Measurements from ENCODE around the gene FNTB. TPM values are rescaled to one million over a fixed set of nuclear protein-coding genes. Genes with fewer than 3 reads are reported as not detected.

FNTB gene
- total RNA-seq, 2 donors from 2014 or later: 24.7 to 47.1 TPM

- Mint-ChIP-seq H3K27ac (peak within 1 kb of the TSS; percentile 90), H3K9me3 (no peaks in the 10 kb centered on the region), H3K36me3 (ENCODE audit: low read depth) (peaks cover 46% of the 10 kb centered on the region), H3K4me1 (peaks cover 20% of the 10 kb centered on the region), H3K4me3 (peak within 1 kb of the TSS; percentile 84), H3K27me3 (no peaks in the 10 kb centered on the region)
- peak; percentile 97 for ATAC-seq (replicated peaks)
Observed at GRCh38 chr14:65102441-65103149, 115.9 kb downstream of the FNTB start, which contains the start of gene MAX. Gene MAX (minus strand): TSS chr14:65102517. CDS start chr14:65102339, 178 bp downstream.

GRCh38 chr14:65103150-65103760, 116.6 kb downstream of the FNTB start:
- no peaks in the 10 kb centered on the region for H3K9me3 Mint-ChIP-seq

DNA sequence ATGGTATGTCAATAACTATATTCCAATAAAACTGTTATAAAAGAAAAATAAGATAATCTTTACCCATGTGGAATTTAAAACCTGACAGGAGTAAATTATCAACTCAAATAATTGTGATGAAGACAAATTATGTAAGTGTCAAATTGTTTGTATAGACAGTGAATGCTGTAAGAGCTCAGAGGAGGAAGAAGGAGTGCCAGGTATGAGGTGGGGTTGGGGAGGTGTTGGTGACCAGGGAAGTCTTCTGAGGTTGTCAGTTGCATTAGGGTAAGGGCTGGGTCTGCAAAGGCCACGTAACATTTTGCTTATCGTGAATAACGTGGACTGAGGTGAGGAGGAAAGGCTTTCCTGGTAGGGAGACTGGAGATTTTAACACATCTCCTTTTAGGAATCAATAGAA, 118.1 kb downstream of the FNTB start:
- H3K27ac Mint-ChIP-seq: no peak overlapping the region
- H3K36me3 Mint-ChIP-seq (ENCODE audit: low read depth): peaks cover 24% of the 10 kb centered on the region
- H3K27me3 Mint-ChIP-seq: no peaks in the 10 kb centered on the region
- no peaks in the 10 kb centered on the region for H3K9me3 Mint-ChIP-seq
- no peak for ATAC-seq (replicated peaks)
- H3K4me3 Mint-ChIP-seq: no peak overlapping the region
- H3K4me1 Mint-ChIP-seq: peaks cover 7% of the 10 kb centered on the region

More at GRCh38 chr14:65103150-65103760, 116.6 kb downstream of the FNTB start:
- H3K36me3 Mint-ChIP-seq (ENCODE audit: low read depth): peaks cover 39% of the 10 kb centered on the region
- no peak for ATAC-seq (replicated peaks)
- H3K4me3 Mint-ChIP-seq: peak overlapping the region; percentile 84
- no peak overlapping the region for H3K27ac Mint-ChIP-seq
- H3K27me3 Mint-ChIP-seq: no peaks in the 10 kb centered on the region
- H3K4me1 Mint-ChIP-seq: peaks cover 17% of the 10 kb centered on the region

- H3K4me3 Mint-ChIP-seq: no peak overlapping the region
- ATAC-seq (replicated peaks): no peak
- H3K27me3 Mint-ChIP-seq: no peaks in the 10 kb centered on the region
- no peak overlapping the region for H3K27ac Mint-ChIP-seq
- no peaks in the 10 kb centered on the region for H3K9me3 Mint-ChIP-seq
- H3K4me1 Mint-ChIP-seq: no peaks in the 10 kb centered on the region
- peaks cover 8% of the 10 kb centered on the region for H3K36me3 Mint-ChIP-seq (ENCODE audit: low read depth)
Observed at GRCh38 chr14:65106316-65106715, 119.6 kb downstream of the FNTB start.

GRCh38 chr14:65106736-65107135, 120.0 kb downstream of the FNTB start:
- H3K4me3 Mint-ChIP-seq: no peak overlapping the region
- no peaks in the 10 kb centered on the region for H3K4me1 Mint-ChIP-seq
- H3K36me3 Mint-ChIP-seq (ENCODE audit: low read depth): peaks cover 7% of the 10 kb centered on the region
- H3K27me3 Mint-ChIP-seq: no peaks in the 10 kb centered on the region
- no peak for ATAC-seq (replicated peaks)
- no peaks in the 10 kb centered on the region for H3K9me3 Mint-ChIP-seq
- H3K27ac Mint-ChIP-seq: no peak overlapping the region

GRCh38 chr14:65107200-65107599, 120.5 kb downstream of the FNTB start:
- H3K4me3 Mint-ChIP-seq: no peak overlapping the region
- no peak overlapping the region for H3K27ac Mint-ChIP-seq
- no peaks in the 10 kb centered on the region for H3K9me3 Mint-ChIP-seq
- H3K27me3 Mint-ChIP-seq: no peaks in the 10 kb centered on the region
- ATAC-seq (replicated peaks): no peak
- no peaks in the 10 kb centered on the region for H3K4me1 Mint-ChIP-seq
- peaks cover 4% of the 10 kb centered on the region for H3K36me3 Mint-ChIP-seq (ENCODE audit: low read depth)

- H3K36me3 Mint-ChIP-seq (ENCODE audit: low read depth): no peaks in the 10 kb centered on the region
- no peaks in the 10 kb centered on the region for H3K27me3 Mint-ChIP-seq
- H3K4me3 Mint-ChIP-seq: no peak overlapping the region
- ATAC-seq (replicated peaks): no peak
- no peaks in the 10 kb centered on the region for H3K9me3 Mint-ChIP-seq
- H3K4me1 Mint-ChIP-seq: no peaks in the 10 kb centered on the region
- no peak overlapping the region for H3K27ac Mint-ChIP-seq
Observed at GRCh38 chr14:65109357-65109756, 122.7 kb downstream of the FNTB start.

DNA sequence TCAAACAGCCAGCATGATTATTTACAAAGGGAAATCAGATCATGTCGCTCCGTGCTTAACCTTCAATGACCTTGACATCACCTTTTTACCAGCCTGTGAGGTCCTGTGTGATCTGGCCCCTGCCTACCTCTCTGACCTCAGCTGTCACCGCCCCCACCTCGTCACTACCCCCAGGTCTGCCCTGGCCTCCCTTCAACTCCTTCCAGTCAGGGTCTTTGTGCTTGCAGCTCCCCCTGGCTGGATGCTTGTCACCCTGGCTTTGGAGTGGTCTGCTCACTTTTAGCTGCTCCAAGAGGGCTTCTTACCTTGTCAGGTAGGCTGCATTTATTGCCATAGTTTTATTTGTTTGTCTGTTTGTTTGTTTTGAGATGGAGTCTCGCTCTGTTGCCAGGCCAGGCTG, 123.8 kb downstream of the FNTB start:
- Mint-ChIP-seq H3K27ac (no peak overlapping the region), H3K4me1 (no peaks in the 10 kb centered on the region), H3K9me3 (no peaks in the 10 kb centered on the region), H3K4me3 (no peak overlapping the region), H3K36me3 (ENCODE audit: low read depth) (no peaks in the 10 kb centered on the region), H3K27me3 (no peaks in the 10 kb centered on the region)
- ATAC-seq (replicated peaks): no peak

Other genes starting within 250 kb of the FNTB start
- under 1 TPM; 0.15 to 0.29 TPM for gene SPTB, start 107.0 kb upstream of the FNTB start, total RNA-seq
- gene CHURC1, start 72.4 kb upstream of the FNTB start, total RNA-seq: 10 to 100 TPM; 53.8 to 56.0 TPM
- not detected for gene GPX2, start 44.1 kb upstream of the FNTB start, total RNA-seq
- 1 to 10 TPM; 4.3 to 7.2 TPM for gene RAB15, start 14.6 kb upstream of the FNTB start, total RNA-seq
- gene MAX, start 115.6 kb downstream of the FNTB start, total RNA-seq: 100 to 1,000 TPM; 105 to 139 TPM

All from activated T-helper 17 cell treated with anti-CD3 and anti-CD28 coated beads, Interleukin-2, amount 50 U/mL, for 72 hours (primary cell).